GM19463 (cell line): ENCODE measurements around the gene SH3GL1.
"Not testable (repeated sequence)": the region's sequence is repeated elsewhere in the genome, so short reads cannot be mapped to it uniquely, and the experiment has no call there.

Experiments
- ATAC-seq: cut with Tn5 transposase; IDR thresholded peaks from one replicate; pipeline ENCODE4 v1.9.1; 2021; ENCODE audit warnings: mild to moderate bottlenecking, moderate library complexity; ENCODE audit not compliant: unreplicated experiment

Gene SH3GL1

GRCh38 chr19:4365341-4365740, 35.0 kb downstream of the SH3GL1 start:
- no peak for ATAC-seq

GRCh38 chr19:4363571-4364304, 36.6 kb downstream of the SH3GL1 start:
- no peak for ATAC-seq

GRCh38 chr19:4362831-4363545, 37.4 kb downstream of the SH3GL1 start:
- no peak for ATAC-seq

GRCh38 chr19:4362101-4362828, 38.1 kb downstream of the SH3GL1 start:
- no peak for ATAC-seq

- no peak for ATAC-seq
Observed at GRCh38 chr19:4361152-4362046, 38.9 kb downstream of the SH3GL1 start.

DNA sequence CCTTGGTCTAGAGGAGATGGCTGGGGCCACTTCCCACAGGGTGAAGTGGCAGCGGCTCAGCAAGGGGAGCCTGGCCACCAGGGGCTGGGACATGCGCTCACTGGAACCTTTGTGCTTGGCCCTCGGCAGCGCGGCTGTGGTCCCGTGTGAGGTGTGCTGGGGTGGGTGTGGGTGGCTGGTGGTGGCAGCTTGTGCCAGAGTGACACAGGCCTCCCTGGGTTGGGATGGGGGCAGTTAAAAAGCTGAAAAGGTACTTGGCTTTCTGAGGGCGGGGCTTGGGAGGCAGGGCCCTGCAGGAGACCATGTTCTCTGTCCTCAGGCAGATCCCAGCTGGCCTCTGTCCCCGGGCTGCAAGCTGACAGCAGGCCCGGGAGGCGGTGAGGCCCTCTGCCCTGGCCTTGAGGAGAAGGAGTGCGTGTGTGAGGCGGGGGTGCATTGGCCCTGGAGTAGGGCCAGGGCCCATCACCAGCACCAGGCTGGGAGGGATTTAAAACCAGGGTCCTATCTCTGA, 39.7 kb downstream of the SH3GL1 start:
- no peak for ATAC-seq

GRCh38 chr19:4360081-4360569, 40.2 kb downstream of the SH3GL1 start:
- ATAC-seq: no peak

GRCh38 chr19:4359627-4360000, 40.7 kb downstream of the SH3GL1 start:
- no peak for ATAC-seq

DNA sequence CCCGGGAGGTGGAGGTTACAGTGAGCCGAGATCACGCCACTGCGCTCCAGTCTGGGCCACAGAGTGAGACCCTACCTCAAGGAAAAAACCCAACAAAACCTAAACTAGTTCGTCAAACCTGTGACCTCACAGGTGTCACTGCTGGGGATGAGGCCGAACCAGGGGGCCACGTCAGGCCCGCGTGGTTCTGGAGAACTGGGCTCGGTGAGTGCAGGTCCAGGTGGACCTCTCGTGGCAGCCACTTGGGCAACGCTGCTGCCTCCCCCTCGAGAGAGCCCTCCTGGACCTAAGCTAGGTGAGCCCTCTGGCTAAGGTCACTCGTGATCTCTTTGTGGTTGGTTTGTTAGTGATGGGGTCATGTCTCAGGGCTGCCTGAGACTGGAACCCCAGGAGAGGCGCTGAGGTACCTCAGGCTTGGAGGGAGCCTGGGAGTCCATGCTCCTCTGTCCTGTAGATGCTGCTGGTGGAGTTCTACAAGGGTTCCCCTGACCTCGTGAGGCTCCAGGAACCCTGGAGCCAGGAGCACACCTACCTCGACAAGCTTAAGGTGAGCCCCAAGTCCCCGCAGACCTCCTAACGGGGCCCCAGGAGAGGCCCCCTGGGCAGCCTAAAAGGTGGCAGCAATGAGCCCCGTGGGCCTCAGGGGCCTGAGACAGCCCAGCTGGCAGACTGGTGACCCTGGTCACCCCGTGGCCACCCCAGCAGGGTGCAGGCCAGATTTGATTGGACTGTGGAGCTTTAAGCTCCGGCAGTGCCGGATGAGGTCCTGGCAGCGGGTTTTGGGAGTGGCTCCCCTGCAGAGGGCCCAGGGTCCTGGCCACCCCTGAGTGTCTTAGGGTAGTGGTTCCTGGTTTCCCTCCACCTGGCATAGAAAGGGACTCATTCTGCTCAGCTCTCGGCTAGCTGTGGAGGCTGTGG, 41.4 kb downstream of the SH3GL1 start:
- no peak for ATAC-seq

DNA sequence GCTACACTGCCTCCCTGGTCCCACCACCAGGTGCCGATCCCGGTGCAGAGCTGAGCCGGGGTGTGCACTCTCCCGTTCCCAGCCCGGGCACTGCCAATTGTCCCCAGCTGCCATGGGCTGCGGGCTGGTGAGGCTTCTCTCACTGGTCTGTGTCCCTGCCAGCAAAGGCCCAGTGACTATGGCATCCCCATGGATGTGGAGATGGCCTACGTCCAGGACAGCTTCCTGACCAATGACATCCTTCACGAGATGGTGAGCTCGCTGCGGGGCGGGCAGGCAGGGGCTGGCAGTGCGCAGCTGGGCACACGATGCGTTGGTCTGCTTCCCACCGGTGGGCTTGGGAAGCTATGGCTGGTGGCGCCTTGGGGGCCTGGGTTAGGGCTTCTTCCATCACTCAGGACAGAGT, 42.4 kb downstream of the SH3GL1 start:
- ATAC-seq: no peak

DNA sequence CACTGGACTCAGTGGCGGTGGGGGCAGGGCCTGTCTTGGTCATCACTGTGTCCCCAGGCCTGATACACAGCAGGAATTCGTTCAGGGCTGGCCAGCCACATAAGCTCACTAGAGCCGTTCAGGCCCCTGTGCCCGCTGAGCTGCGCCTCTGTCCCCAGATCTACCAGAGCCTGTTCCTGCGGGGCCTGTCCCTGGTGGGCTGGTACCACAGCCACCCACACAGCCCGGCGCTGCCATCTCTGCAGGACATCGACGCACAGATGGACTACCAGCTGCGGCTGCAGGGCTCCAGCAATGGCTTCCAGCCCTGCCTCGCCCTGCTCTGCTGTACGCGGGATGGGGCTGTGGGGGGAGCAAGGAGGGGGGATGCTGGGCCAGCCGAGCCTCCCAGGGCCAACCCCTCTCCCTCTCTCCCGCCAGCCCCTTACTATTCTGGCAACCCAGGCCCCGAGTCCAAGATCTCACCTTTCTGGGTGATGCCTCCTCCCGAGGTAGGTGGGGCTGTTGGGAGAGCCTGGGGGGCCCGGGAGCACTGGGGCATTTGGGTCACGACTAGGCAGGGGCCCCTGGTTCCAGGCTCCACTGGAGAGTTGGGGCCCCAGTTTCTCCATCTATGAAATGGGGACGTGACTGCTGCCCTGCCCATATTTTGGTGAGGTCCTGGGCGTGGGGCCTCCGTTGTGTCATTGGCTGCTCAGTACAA, 43.1 kb downstream of the SH3GL1 start:
- no peak for ATAC-seq

DNA sequence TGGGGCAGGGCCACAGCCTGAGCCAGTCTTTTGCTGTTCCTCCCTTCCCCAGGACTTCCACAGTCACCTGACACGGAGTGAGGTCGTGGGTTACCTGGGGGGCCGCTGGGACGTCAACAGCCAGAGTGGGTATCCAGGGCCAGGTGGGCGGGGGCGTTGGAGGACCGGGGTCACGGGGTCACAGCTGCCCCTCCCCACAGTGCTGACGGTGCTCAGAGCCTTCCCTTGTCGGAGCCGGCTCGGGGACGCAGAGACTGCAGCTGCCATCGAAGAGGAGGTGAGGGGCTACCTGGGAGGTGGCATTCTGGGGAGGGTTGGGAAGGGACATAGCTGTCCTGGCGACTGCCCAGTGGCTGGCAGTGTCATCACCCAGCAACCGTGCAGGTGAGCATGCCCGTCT, 45.5 kb downstream of the SH3GL1 start:
- ATAC-seq: no peak

DNA sequence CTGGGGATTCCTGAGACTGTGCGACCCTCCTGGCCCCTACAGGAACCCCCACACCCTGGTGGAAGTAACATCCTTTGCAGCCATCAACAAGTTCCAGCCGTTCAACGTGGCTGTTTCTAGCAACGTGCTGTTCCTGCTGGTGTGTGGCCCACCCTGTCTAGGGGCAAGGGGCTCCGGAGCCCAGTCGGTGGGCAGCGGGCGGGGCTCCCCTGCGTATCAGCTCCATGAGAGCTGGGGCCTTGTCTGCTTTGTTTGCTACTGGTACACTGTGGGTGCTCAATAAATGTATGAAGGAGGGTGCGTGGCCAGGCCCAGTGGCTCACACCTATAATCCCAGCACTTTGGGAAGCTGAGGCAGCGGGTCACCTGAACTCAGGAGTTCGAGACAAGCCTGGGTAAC, 46.1 kb downstream of the SH3GL1 start:
- no peak for ATAC-seq

DNA sequence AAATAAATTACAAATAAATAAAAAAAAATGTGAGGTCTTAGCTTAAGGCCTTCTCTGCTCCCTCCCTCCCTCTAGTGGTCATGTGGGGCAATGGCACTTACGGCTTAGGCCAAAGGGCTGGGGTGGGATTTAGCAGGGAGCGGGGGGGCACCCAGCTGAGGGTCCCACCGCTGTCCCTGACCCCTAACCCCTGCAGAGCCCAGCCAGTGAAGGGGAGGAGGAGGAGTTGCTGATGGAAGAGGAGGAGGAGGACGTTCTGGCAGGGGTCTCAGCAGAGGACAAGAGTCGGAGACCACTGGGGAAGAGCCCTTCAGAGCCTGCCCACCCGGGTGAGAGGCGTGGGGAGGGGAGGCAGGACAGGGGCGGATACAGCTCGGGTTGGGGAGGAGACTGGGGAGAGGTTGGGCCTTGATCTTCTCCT, 47.6 kb downstream of the SH3GL1 start:
- no peak for ATAC-seq

- no peak for ATAC-seq
Observed at GRCh38 chr19:4350726-4351125, 49.6 kb downstream of the SH3GL1 start.

DNA sequence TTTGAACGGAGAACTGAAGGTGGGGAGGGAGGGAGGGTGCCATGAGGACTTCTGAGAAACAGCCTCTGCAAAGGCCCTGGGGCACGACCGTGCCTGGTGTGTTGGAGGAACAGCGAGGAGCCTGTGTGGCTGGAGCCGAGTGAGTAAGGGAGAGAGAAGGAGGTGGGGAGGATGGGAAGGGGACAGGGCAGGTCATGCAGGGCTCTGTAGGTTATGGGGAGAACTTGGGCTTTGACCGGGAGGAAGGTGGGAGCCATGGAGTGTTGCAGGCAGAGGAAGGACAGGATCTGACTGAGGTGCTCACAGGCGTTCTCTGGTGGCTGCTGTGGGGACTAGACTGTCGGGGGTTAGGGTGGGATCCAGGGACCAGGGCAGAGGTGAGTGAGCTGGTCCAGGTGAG, 50.2 kb downstream of the SH3GL1 start:
- ATAC-seq: no peak

DNA sequence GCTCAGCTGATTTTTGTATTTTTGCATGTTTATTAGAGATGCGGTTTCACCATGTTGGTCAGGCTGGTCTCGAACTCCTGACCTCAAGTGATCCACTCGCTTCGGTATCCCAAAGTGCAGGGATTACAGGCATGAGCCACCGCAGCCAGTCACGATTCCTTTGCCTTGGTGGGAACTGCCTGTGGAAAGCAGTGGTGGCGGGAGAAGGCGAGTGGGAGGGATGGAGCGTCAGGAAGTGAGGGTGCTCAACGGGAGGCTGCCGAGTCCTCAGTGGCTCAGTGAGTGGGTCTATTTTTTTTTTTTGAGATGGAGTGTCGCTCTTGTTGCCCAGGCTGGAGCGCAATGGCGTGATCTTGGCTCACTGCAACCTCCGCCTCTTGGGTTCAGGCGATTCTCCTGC, 51.1 kb downstream of the SH3GL1 start:
- not testable (repeated sequence) for ATAC-seq

DNA sequence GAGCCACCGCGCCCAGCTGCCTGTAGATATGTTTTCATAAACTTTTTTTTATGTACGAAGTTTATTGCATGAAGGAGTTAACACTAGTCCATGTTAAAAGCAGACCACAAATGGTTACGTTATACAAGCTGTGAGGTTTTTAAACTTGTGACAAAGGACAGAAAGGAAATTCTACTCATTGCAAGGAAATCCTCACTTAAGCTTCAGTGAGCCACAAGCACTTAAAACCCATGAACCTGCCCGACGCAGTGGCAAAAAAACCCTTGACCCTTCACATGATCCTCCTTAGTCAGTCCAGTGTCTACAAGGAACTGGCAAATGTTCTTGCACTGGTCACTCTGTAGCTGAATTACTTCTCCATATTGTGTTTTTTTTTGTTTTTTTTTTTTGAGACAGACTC, 52.8 kb downstream of the SH3GL1 start:
- ATAC-seq: no peak

DNA sequence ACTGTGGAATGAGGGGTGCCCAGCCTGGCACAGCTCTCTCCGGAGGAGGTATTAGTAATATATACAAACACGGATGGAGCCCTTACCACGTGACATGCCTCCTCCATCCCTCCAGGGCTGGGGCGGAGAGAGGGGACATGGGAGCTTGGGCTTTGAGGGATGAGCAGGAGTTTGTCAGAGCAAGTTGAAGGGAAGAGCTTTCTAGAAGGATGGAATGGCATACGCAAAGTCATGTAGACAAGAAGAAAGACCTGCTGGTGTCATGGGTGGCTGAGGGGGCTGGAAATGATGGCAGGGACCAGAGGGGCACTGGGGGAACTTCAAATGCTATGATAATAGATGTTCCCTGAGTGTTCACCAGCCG, 54.3 kb downstream of the SH3GL1 start:
- ATAC-seq: no peak
